Myocyte (in vitro differentiated cells): ENCODE measurements around the gene MAP10. TPM values are rescaled to one million over a fixed set of nuclear protein-coding genes. Genes with fewer than 3 reads are reported as not detected.

ENCODE experiments used
- DNase-seq: peaks from one replicate; pipeline ENCODE4 v3.0.0-alpha.2; 2012; ENCODE audit warnings: low read depth
- total RNA-seq: library from RNA; depleted of rRNA; stranded (reverse); fragments of >200 nt; gene quantifications from 2 replicates; pipeline ENCODE4 v1.2.3, GENCODE V29; 2014

Gene MAP10
- total RNA-seq, 1 donor from 2014 or later, result 2.2 TPM

DNA sequence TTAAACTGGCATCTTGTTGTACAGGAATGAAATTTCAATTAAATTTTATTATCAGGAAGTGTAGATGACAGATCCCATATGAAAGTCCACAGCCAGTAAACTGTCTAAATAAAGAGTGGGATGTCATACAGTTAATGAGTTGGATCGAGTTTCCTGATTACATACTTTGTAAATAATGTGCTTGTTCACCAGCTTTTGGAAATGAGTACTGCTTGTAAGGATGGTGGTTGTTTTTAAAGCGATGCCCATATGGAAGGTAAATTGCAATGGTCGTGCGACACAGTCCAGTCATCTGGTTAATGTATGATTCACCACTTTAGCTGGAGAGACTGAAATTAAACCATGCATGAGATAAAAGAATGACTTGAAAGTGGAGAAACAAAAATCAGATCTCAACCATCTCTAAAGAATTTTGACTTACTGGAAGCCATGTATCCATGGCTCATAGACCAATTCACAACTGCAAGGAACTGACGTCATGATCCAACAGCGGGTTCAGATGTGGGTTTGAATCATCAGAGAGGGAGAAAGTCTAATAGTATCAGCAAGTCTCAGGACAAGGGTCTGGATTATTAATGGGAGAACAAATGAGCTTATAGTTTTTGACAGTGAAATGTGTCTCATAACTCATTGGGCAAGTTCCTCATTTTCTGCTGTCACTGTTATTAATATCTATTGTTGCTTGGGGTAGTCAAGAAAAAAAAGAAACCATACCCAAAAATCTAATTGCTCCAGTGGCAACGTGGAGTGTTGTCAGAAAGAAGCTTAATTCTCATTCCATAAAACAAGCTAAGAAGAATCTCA lies 49.0 kb downstream of the MAP10 start:
- peak; percentile 43 for DNase-seq

DNA sequence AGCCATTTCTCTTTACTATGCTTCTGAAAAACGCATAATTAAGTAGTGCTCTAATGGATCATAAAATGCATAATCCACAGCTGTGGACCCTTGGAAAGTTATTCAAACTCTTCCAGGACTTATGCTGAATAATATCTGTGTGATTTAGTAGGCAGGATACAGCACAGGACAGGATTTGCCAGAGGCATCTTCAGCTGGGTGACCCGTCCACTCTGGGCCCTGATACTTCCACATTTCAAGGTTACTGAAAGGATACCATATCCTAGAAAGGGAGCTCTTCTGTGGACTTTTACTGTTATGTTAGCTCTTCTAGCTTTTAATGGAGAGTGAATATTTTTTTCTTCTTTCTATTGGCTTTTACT lies 49.6 kb downstream of the MAP10 start:
- no peak for DNase-seq

DNA sequence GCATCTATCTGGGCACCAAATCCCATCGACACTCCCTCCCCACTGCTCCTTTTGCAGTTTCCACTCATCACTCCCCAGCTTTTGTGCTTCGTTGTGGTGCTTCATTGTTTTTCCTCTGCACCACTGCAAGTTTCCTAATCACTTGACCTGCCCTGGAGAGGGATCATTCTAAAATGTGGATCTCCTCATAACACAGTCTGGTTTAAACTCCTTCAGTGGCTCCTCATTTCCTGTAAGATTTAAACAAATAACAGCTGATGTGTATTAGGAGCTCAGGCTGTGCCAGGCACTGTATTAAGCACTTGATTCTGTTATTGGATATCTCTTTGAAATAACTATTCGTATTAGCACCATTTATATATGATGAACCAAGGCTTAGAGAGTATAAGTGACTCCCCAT lies 51.3 kb downstream of the MAP10 start:
- DNase-seq, result no peak

Other genes with a start within 250 kb of the MAP10 start
- 7.0 and 12.4 TPM in 2 replicates for gene SIPA1L2, start 175.3 kb upstream of the MAP10 start, total RNA-seq
- gene NTPCR, start 145.2 kb downstream of the MAP10 start, total RNA-seq, result 30.2 and 38.6 TPM in 2 replicates